HUES64 (cell line): ENCODE measurements around the gene HSD17B1.

ENCODE experiments used
- H3K27ac ChIP-seq: 2 replicates; pipeline ENCODE4 v1.7.0; 2013; ENCODE audit warnings: low read depth, low read length, inconsistent platforms
- H3K27me3 ChIP-seq: 2 replicates; pipeline ENCODE4 v1.6.1; 2013; ENCODE audit warnings: mild to moderate bottlenecking, low read length; ENCODE audit not compliant: insufficient read depth
- H3K36me3 ChIP-seq: 2 replicates; pipeline ENCODE4 v1.6.1; 2013; ENCODE audit warnings: mild to moderate bottlenecking, low read length; ENCODE audit not compliant: insufficient read depth
- H3K4me1 ChIP-seq: 2 replicates; pipeline ENCODE4 v1.6.1; 2013; ENCODE audit warnings: mild to moderate bottlenecking, low read length, moderate library complexity; ENCODE audit not compliant: insufficient read depth
- H3K4me3 ChIP-seq: 2 replicates; pipeline ENCODE4 v1.5.1; 2013; ENCODE audit warnings: mild to moderate bottlenecking, low read length, moderate library complexity
- H3K9ac ChIP-seq: 2 replicates; pipeline ENCODE4 v1.6.1; 2013; ENCODE audit warnings: mild to moderate bottlenecking, low read depth, low read length
- H3K9me3 ChIP-seq: 2 replicates; pipeline ENCODE4 v1.6.1; 2013; ENCODE audit warnings: low read depth, low read length; ENCODE audit not compliant: insufficient read depth
- WGBS: fragments of 150-250, 120-280 bp; methylation state at CpG from one replicate; pipeline ENCODE4 v1.1.7; 2013; ENCODE audit warnings: missing lambda C conversion rate; 5-methylcytosine and 5-hydroxymethylcytosine counted together

The HSD17B1 gene

DNA sequence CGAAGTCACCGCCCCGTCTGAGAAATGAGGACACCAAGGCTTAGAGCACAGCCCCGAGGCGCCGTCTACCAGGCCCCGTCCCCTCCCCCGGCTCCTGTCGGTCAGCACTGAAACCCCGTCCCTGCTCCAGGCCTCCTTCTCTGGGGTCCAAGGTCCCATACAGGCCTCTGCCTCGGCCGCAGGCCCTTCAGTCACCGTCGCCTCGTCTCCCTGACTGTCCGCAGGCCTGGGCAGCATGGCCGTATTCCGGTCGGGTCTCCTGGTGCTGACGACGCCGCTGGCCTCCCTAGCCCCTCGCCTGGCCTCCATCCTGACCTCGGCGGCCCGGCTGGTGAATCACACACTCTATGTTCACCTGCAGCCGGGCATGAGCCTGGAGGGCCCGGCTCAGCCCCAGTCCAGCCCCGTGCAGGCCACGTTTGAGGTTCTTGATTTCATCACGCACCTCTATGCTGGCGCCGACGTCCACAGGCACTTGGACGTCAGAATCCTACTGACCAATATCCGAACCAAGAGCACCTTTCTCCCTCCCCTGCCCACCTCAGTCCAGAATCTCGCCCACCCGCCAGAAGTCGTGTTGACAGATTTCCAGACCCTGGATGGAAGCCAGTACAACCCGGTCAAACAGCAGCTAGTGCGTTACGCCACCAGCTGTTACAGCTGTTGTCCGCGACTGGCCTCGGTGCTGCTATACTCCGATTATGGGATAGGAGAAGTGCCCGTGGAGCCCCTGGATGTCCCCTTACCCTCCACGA, 9.8 kb downstream of the HSD17B1 start:
- peak overlapping the region; percentile 77 for H3K27ac ChIP-seq
- H3K27me3 ChIP-seq, result no peaks in the 10 kb centered on the region
- H3K36me3 ChIP-seq, result peaks cover 27% of the 10 kb centered on the region
- whole genome bisulfite sequencing, result 25% methylated on average over 48 of the region's 48 CpGs
- H3K9me3 ChIP-seq, result no peaks in the 10 kb centered on the region
- peak overlapping the region; percentile 85 for H3K9ac ChIP-seq
- H3K4me1 ChIP-seq, result peaks cover 5% of the 10 kb centered on the region; the same call in 1 of the 2 replicates
- peak overlapping the region; percentile 87 for H3K4me3 ChIP-seq

DNA sequence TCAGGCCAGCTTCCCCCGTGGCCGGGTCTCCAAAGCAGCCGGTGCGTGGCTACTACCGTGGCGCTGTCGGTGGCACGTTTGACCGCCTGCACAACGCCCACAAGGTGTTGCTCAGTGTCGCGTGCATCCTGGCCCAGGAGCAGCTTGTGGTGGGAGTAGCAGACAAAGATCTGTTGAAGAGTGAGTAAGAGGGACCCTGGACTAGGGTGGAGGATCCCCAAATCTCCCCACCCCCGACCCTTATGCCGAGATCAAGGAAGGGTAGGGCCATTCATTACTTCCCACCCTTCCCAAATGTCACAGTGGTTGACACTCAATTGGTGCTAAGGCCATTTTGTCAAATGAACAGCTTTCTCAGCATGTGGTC, 10.4 kb downstream of the HSD17B1 start:
- H3K4me1 ChIP-seq, result peaks cover 5% of the 10 kb centered on the region; the same call in 1 of the 2 replicates
- WGBS, result 90% methylated on average over 14 of the region's 14 CpGs
- no peak overlapping the region; the same call in 1 of the 2 replicates for H3K27ac ChIP-seq
- H3K9ac ChIP-seq, result peak overlapping the region; percentile 85
- peaks cover 27% of the 10 kb centered on the region for H3K36me3 ChIP-seq
- peak overlapping the region; percentile 87 for H3K4me3 ChIP-seq
- H3K9me3 ChIP-seq, result no peaks in the 10 kb centered on the region
- no peaks in the 10 kb centered on the region for H3K27me3 ChIP-seq

DNA sequence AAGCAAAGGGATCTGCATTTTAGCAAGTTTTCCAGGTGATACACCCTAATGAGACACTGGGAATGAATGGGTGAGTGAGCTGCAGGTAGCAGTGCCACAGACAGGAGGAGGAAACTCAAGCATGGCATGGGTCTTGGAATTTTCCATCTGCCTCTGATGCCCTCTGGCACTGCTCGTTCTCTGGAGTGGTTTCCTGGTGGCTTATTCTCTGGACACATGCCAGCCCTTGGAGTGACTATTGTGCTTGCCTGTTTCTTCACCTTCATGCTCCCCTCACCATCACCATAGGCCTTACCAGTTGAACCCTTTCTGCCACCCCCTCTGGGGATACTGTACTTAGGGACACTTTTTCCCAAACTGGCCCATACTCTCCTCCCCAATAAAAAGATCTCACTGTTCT, 10.8 kb downstream of the HSD17B1 start:
- H3K4me1 ChIP-seq, result peaks cover 5% of the 10 kb centered on the region; the same call in 1 of the 2 replicates
- peak overlapping the region; percentile 87 for H3K4me3 ChIP-seq
- no peak overlapping the region for H3K27ac ChIP-seq
- H3K27me3 ChIP-seq, result no peaks in the 10 kb centered on the region
- H3K9ac ChIP-seq, result no peak overlapping the region
- peaks cover 29% of the 10 kb centered on the region for H3K36me3 ChIP-seq
- no peaks in the 10 kb centered on the region for H3K9me3 ChIP-seq
- 92% methylated on average over 1 of the region's 1 CpG for WGBS

DNA sequence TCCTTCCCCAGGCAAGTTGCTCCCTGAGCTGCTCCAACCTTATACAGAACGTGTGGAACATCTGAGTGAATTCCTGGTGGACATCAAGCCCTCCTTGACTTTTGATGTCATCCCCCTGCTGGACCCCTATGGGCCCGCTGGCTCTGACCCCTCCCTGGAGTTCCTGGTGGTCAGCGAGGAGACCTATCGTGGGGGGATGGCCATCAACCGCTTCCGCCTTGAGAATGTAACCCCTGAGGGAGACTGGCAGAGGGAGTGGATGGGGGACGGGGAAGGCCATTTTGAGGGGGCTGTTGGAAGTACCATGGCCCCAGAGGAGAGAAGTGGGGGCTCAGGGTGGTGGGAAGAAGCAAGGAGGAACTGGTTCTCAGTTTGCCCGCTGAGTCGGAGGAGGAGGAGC, 11.2 kb downstream of the HSD17B1 start:
- Histone ChIP-seq H3K9ac (no peak overlapping the region), H3K27me3 (no peaks in the 10 kb centered on the region), H3K9me3 (no peaks in the 10 kb centered on the region), H3K27ac (no peak overlapping the region), H3K4me1 (peaks cover 5% of the 10 kb centered on the region; the same call in 1 of the 2 replicates), H3K4me3 (peak overlapping the region; percentile 87), H3K36me3 (peaks cover 33% of the 10 kb centered on the region)
- 87% methylated on average over 8 of the region's 9 CpGs for WGBS

DNA sequence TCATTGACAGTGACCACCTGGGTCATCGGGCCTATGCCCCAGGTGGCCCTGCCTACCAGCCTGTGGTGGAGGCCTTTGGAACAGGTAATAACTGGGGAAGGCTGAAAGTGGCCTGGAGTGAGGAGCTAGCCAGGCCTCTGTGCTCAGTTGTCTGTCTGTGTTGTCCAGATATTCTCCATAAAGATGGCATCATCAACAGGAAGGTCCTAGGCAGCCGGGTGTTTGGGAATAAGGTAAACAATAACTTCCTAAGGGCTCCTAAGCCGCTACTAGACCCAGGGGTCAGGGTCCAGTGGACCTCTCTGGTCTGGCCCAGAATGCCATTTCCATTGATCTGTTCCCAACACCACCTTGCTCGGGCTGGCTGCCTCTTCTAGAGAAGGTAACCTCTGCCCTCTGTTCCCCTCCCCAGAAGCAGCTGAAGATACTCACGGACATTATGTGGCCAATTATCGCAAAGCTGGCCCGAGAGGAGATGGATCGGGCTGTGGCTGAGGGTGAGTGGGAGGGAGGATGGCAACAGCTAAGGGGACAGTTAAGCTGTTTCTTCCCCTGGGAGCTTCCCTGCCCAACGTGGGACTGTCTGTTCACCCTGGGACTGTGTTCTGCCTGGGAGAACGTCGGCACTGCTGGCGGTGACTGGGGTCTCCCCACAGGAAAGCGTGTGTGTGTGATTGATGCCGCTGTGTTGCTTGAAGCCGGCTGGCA, 12.2 kb downstream of the HSD17B1 start:
- Histone ChIP-seq H3K9me3 (no peaks in the 10 kb centered on the region), H3K27ac (no peak overlapping the region), H3K4me3 (no peak overlapping the region), H3K27me3 (no peaks in the 10 kb centered on the region), H3K36me3 (peaks cover 43% of the 10 kb centered on the region), H3K4me1 (peaks cover 5% of the 10 kb centered on the region; the same call in 1 of the 2 replicates), H3K9ac (no peak overlapping the region)
- 94% methylated on average over 15 of the region's 15 CpGs for WGBS

DNA sequence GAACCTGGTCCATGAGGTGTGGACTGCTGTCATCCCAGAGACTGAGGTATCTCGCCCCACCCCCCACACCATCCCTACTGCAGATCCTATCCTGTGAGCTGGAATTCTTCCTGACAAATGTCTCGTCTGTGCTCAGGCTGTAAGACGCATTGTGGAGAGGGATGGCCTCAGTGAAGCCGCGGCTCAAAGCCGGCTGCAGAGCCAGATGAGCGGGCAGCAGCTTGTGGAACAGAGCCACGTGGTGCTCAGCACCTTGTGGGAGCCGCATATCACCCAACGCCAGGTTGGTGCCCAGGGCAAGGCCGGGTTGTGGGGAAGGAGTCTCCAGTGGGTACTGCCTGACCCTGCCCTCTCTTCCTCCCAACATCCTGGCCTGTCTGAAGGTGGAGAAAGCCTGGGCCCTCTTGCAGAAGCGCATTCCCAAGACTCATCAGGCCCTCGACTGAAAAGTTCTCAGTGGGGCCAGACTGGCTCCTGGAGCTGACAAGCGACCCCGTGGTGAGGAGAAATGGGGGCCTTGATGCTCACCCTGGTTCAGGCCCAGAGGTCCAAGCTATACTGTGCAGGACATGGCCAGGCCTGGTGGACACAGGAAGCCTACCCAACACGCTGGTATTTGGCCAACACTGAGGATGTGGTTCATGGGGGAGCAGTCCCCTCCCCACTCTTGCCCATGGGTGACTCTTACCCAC, 12.9 kb downstream of the HSD17B1 start:
- Histone ChIP-seq H3K4me3 (no peak overlapping the region), H3K27ac (peak overlapping the region; percentile 87), H3K4me1 (peaks cover 5% of the 10 kb centered on the region; the same call in 1 of the 2 replicates), H3K9me3 (no peaks in the 10 kb centered on the region), H3K36me3 (peaks cover 49% of the 10 kb centered on the region), H3K9ac (no peak overlapping the region), H3K27me3 (no peaks in the 10 kb centered on the region)
- WGBS, result 91% methylated on average over 16 of the region's 16 CpGs

DNA sequence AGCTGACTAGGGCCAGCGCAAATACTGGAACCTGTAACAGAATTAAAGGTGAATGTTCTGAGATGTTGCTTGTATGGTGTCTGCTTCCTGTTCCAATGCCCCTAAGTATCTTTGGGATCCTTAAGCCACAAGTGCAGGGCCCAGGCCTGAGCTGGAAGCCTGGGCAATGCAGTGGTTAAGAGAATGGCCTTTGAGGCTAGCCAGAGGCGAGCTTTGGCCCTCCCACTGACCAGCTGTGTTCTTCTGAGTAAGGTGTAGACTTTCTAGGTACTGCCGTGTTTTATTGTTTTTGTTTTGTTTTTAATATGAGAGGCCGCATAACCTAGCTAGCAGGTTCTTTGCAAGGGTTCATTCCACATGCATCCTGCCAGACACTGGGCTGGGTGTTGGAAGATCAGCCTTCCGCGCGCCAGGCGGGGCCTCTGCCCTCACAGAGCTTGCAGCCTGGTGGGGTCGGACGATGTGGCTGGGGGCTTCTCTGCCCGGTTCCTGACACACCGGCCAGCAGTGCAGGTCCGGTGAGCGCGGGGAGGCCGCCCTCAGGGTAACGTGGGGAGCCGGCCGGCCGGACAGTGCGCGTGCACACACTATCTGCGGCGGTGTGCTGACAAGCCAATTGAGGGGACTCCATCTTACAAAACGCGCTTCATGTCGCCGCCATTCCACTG, 13.6 kb downstream of the HSD17B1 start:
- no peaks in the 10 kb centered on the region for H3K9me3 ChIP-seq
- H3K36me3 ChIP-seq, result peaks cover 56% of the 10 kb centered on the region
- peak overlapping the region; percentile 87 for H3K27ac ChIP-seq
- peak overlapping the region; percentile 43 for H3K9ac ChIP-seq
- 50% methylated on average over 28 of the region's 28 CpGs for WGBS
- H3K27me3 ChIP-seq, result no peaks in the 10 kb centered on the region
- peak overlapping the region; percentile 83 for H3K4me3 ChIP-seq
- H3K4me1 ChIP-seq, result peaks cover 5% of the 10 kb centered on the region; the same call in 1 of the 2 replicates

DNA sequence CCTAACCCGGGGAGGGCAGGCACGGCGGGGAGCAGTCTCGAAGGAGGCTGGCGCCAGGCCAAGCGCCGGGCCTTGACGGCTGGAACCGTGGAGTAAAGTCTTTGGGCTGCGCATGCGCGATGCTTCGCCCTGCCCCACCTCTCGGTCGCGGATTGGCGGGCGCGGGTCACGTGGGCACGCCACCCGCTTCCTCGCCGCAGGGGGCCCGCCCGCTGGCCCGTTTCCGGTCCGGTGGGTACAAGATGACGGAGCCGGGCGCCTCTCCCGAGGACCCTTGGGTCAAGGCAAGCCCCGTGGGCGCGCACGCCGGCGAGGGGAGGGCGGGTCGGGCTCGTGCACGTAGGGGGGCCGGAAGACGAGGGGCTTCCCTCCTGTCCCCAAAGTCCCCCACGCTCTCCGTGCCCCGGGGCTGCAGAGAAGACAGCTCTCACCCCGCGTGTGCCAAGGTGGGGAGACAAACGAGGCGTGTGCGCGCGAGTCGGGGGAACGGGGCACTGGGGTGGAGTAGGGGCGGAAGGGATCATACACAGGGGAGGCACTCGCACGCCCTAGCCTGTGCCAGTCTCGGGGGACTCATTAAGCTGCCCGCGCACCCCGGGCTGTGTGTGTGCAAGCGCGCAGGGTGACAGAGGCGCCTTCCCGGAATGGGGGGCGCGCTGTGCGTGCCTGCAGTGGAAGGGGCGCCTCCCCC, 14.3 kb downstream of the HSD17B1 start, which contains the start of gene MLX:
TSS of gene MLX (plus strand) at position 218 of the 691 bp plus-strand sequence. CDS start at position 243, 25 bp downstream.
- H3K27me3 ChIP-seq, result no peaks in the 10 kb centered on the region
- H3K9me3 ChIP-seq, result no peaks in the 10 kb centered on the region
- peak within 1 kb of the TSS; percentile 83 for H3K4me3 ChIP-seq
- peaks cover 63% of the 10 kb centered on the region for H3K36me3 ChIP-seq
- peak within 1 kb of the TSS; percentile 88 for H3K27ac ChIP-seq
- under 1% methylated on average over 72 of the region's 72 CpGs for WGBS
- peaks cover 5% of the 10 kb centered on the region; the same call in 1 of the 2 replicates for H3K4me1 ChIP-seq
- H3K9ac ChIP-seq, result peak within 1 kb of the TSS; percentile 80

DNA sequence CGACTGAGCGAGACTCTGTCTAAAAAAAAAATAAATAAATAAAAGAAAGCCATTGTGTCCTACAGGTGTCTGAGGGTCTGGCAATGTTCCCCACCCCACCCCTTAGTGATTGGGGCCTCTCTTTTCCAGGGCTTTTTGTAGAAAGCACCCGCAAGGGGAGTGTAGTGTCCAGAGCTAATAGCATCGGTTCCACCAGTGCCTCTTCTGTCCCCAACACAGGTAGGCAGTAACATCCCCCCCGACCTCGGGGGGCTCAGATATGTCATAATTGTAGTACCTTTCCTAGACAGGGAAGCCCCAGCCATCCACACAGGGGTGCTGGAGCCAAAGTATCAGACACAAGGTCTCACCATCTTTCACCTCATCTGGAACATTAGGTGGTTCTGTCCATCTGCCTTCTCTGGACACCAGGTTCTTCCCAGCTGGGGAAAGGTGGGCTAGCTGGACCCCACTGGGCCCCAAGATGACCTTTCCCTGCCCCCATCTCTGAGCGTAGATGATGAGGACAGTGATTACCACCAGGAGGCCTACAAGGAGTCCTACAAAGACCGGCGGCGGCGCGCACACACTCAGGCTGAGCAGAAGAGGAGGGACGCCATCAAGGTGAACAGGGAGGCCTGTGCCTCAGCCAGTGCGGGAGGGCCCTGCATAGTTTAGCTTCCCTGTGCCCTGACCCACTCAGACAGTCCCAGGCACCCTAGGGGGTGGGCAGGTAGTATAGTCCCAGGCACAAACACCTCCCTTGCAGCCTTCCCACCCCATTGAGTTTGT, 15.8 kb downstream of the HSD17B1 start:
- no peak overlapping the region for H3K27ac ChIP-seq
- no peak overlapping the region for H3K9ac ChIP-seq
- no peak overlapping the region for H3K4me3 ChIP-seq
- H3K4me1 ChIP-seq, result peaks cover 5% of the 10 kb centered on the region; the same call in 1 of the 2 replicates
- no peaks in the 10 kb centered on the region for H3K9me3 ChIP-seq
- no peaks in the 10 kb centered on the region for H3K27me3 ChIP-seq
- WGBS, result 87% methylated on average over 12 of the region's 14 CpGs
- peaks cover 76% of the 10 kb centered on the region for H3K36me3 ChIP-seq
